ENCODE measurements around the gene TFIP11.

The TFIP11 gene

GRCh38 chr22:26442086-26442756 lies 70.1 kb downstream of the TFIP11 start:
- Histone ChIP-seq H3K9me3 (ENCODE audit: control insufficient read depth in 2 of 2, low read length in 2 of 2) (no peaks in the 10 kb centered on the region), H3K27ac (ENCODE audit: low read depth in 2 of 2, low read length in 2 of 2) (no peak overlapping the region), H3K9ac (ENCODE audit: low read depth in 1 of 2, low read length in 2 of 2) (no peak overlapping the region), H3K36me3 (ENCODE audit: control insufficient read depth in 2 of 2, insufficient read depth in 2 of 2, low read length in 2 of 2) (no peaks in the 10 kb centered on the region), H3K4me3 (ENCODE audit: low read length in 2 of 2) (no peak overlapping the region), H3K4me1 (ENCODE audit: control insufficient read depth in 2 of 2, insufficient read depth in 2 of 2, low read length in 2 of 2) (peaks cover 7 to 13% of the 10 kb centered on the region in 2 donors), H3K27me3 (ENCODE audit: control insufficient read depth in 2 of 2, insufficient read depth in 2 of 2, low read length in 2 of 2) (no peaks in the 10 kb centered on the region)
